ENCODE measurements around the gene COL5A1.

Gene COL5A1

GRCh38 chr9:134858051-134858841 is 216.6 kb downstream of the COL5A1 start:
- H3K4me1 ChIP-seq (ENCODE audit: insufficient read depth, low read length, severe bottlenecking) = no peaks in the 10 kb centered on the region
- no peak overlapping the region for H3K4me3 ChIP-seq (ENCODE audit: low read depth, low read length, poor library complexity, severe bottlenecking)
- no peaks in the 10 kb centered on the region for H3K9me2 ChIP-seq (ENCODE audit: low read depth, low read length)
- H3K27me3 ChIP-seq (ENCODE audit: insufficient read depth, low read length) = no peaks in the 10 kb centered on the region
- no peak overlapping the region for H3K9ac ChIP-seq (ENCODE audit: low read length)
- H3K4me2 ChIP-seq (ENCODE audit: low read length) = no peak overlapping the region
- TF ChIP-seq EZH2 (IDR thresholded peaks at IDR 0.05; ENCODE audit: borderline replicate concordance, low read length) = no peak
- TF ChIP-seq, protein P1, sequence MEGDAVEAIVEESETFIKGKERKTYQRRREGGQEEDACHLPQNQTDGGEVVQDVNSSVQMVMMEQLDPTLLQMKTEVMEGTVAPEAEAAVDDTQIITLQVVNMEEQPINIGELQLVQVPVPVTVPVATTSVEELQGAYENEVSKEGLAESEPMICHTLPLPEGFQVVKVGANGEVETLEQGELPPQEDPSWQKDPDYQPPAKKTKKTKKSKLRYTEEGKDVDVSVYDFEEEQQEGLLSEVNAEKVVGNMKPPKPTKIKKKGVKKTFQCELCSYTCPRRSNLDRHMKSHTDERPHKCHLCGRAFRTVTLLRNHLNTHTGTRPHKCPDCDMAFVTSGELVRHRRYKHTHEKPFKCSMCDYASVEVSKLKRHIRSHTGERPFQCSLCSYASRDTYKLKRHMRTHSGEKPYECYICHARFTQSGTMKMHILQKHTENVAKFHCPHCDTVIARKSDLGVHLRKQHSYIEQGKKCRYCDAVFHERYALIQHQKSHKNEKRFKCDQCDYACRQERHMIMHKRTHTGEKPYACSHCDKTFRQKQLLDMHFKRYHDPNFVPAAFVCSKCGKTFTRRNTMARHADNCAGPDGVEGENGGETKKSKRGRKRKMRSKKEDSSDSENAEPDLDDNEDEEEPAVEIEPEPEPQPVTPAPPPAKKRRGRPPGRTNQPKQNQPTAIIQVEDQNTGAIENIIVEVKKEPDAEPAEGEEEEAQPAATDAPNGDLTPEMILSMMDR (IDR thresholded peaks at IDR 0.05; ENCODE audit: low read length) = no peak
- no peak overlapping the region for H2AFZ ChIP-seq (ENCODE audit: low read length)
- H3K9me3 ChIP-seq (ENCODE audit: low read length) = peaks cover 28% of the 10 kb centered on the region
- H3K79me2 ChIP-seq (ENCODE audit: insufficient read depth, low read length) = peaks cover 95% of the 10 kb centered on the region
- no peak overlapping the region for H3K27ac ChIP-seq (ENCODE audit: low read depth, low read length, poor library complexity, severe bottlenecking)
- H3K36me3 ChIP-seq (ENCODE audit: insufficient read depth, low read length) = peaks cover 99% of the 10 kb centered on the region
- no peaks in the 10 kb centered on the region for H4K20me1 ChIP-seq (ENCODE audit: insufficient read depth, low read length)
- H3F3A ChIP-seq (ENCODE audit: insufficient read depth, low read length) = no peaks in the 10 kb centered on the region

GRCh38 chr9:134860510-134860909 is 218.9 kb downstream of the COL5A1 start:
- Histone ChIP-seq H3K4me1 (ENCODE audit: insufficient read depth, low read length, severe bottlenecking) (no peaks in the 10 kb centered on the region), H3K36me3 (ENCODE audit: insufficient read depth, low read length) (peaks cover 99% of the 10 kb centered on the region), H3K9me2 (ENCODE audit: low read depth, low read length) (no peaks in the 10 kb centered on the region), H3K79me2 (ENCODE audit: insufficient read depth, low read length) (peaks cover 96% of the 10 kb centered on the region), H3K27ac (ENCODE audit: low read depth, low read length, poor library complexity, severe bottlenecking) (no peak overlapping the region), H3K9ac (ENCODE audit: low read length) (no peak overlapping the region), H3K9me3 (ENCODE audit: low read length) (peaks cover 23% of the 10 kb centered on the region), H3K4me2 (ENCODE audit: low read length) (no peak overlapping the region), H3F3A (ENCODE audit: insufficient read depth, low read length) (no peaks in the 10 kb centered on the region), H4K20me1 (ENCODE audit: insufficient read depth, low read length) (no peaks in the 10 kb centered on the region), H2AFZ (ENCODE audit: low read length) (no peak overlapping the region), H3K27me3 (ENCODE audit: insufficient read depth, low read length) (no peaks in the 10 kb centered on the region), H3K4me3 (ENCODE audit: low read depth, low read length, poor library complexity, severe bottlenecking) (no peak overlapping the region)
- no peak for TF ChIP-seq EZH2 (IDR thresholded peaks at IDR 0.05; ENCODE audit: borderline replicate concordance, low read length)
- TF ChIP-seq, protein P1 (IDR thresholded peaks at IDR 0.05; ENCODE audit: low read length) = no peak

DNA sequence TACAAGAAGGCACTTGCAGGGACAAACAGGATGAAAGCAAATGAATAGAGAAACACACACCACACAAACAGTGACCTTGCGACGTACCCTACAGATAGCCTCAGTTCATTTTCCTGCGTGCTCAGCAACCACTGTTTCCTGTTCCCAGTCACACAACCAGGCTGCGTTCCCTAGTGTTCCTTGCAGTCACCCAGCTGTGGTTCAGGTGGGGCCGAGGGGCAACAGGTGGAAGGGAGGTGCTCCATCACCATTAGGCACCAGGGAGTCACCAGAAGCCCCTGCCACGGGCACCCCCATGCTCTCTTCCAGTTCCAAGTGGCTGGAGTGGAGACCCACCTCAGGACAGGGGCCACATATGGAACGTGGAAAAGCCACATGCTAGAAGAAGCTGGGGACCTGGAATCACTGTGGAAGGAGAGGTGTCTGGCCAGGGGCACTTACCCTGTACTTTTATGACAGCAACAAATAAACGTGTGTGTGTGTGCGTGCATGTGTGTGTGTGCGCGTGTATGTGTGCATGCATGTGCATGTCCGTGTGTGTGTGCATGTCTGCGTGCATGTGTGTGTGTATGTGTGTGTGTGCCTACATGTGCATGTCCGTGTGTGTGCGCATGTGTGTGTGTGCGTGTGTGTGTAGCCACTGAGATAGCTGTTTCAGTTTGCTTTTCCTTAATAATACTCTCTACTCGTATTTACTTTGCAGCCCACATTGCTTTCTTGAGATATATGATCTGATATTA is 220.2 kb downstream of the COL5A1 start:
- TF ChIP-seq, protein P1 (IDR thresholded peaks at IDR 0.05; ENCODE audit: low read length) = no peak
- TF ChIP-seq EZH2 (IDR thresholded peaks at IDR 0.05; ENCODE audit: borderline replicate concordance, low read length) = no peak
- no peak overlapping the region for H2AFZ ChIP-seq (ENCODE audit: low read length)
- no peaks in the 10 kb centered on the region for H3F3A ChIP-seq (ENCODE audit: insufficient read depth, low read length)
- peaks cover 89% of the 10 kb centered on the region for H3K36me3 ChIP-seq (ENCODE audit: insufficient read depth, low read length)
- no peak overlapping the region for H3K9ac ChIP-seq (ENCODE audit: low read length)
- H3K9me2 ChIP-seq (ENCODE audit: low read depth, low read length) = no peaks in the 10 kb centered on the region
- H3K4me1 ChIP-seq (ENCODE audit: insufficient read depth, low read length, severe bottlenecking) = no peaks in the 10 kb centered on the region
- peaks cover 23% of the 10 kb centered on the region for H3K9me3 ChIP-seq (ENCODE audit: low read length)
- no peaks in the 10 kb centered on the region for H4K20me1 ChIP-seq (ENCODE audit: insufficient read depth, low read length)
- H3K79me2 ChIP-seq (ENCODE audit: insufficient read depth, low read length) = peaks cover 87% of the 10 kb centered on the region
- H3K27ac ChIP-seq (ENCODE audit: low read depth, low read length, poor library complexity, severe bottlenecking) = no peak overlapping the region
- H3K27me3 ChIP-seq (ENCODE audit: insufficient read depth, low read length) = no peaks in the 10 kb centered on the region
- no peak overlapping the region for H3K4me2 ChIP-seq (ENCODE audit: low read length)
- H3K4me3 ChIP-seq (ENCODE audit: low read depth, low read length, poor library complexity, severe bottlenecking) = no peak overlapping the region

All from OCI-LY1 (cell line).